Upper lobe of left lung (tissue), 6 donors: ENCODE data around the gene ZFP3. TPM values are rescaled to one million over a fixed set of nuclear protein-coding genes. Genes with fewer than 3 reads are reported as not detected.
"Not testable (repeated sequence)": the region's sequence is repeated elsewhere in the genome, so short reads cannot be mapped to it uniquely, and the experiment has no call there.

Source experiments
- ATAC-seq, 2 donors: fragments of 200-7000 bp; cut with Tn5 transposase; one replicate each; pipeline ENCODE4 v1.9.1; 2022; ENCODE audit warnings: mild to moderate bottlenecking in 2 of 2, moderate library complexity in 2 of 2; ENCODE audit not compliant: low FRiP score in 2 of 2
- DNase-seq, 2 donors: peaks; one replicate each; pipeline ENCODE4 v3.0.0-alpha.2; 2019 to 2020
- H3K27ac ChIP-seq, 4 donors: fragments of 200-600 bp; sonication (generic); one replicate each; pipeline ENCODE4 v1.5.1; 2016 to 2019
- H3K27me3 ChIP-seq, 4 donors: fragments of 200-600 bp; sonication (generic); one replicate each; pipeline ENCODE4 v1.5.1; 2017 to 2019
- H3K36me3 ChIP-seq, 4 donors: fragments of 200-600 bp; sonication (generic); one replicate each; pipeline ENCODE4 v1.5.1; 2016 to 2019
- H3K4me1 ChIP-seq, 4 donors: fragments of 200-600 bp; sonication (generic); one replicate each; pipeline ENCODE4 v1.5.1; 2018 to 2019
- H3K4me3 ChIP-seq, 4 donors: fragments of 200-600 bp; sonication (generic); one replicate each; pipeline ENCODE4 v1.5.1; 2017 to 2019; ENCODE audit warnings: mild to moderate bottlenecking in 2 of 4, moderate library complexity in 1 of 4
- H3K9me3 ChIP-seq, 4 donors: fragments of 200-600 bp; sonication (generic); one replicate each; pipeline ENCODE4 v1.5.1; 2018 to 2019
- EP300 ChIP-seq, 4 donors: sonication (generic); formaldehyde crosslinking; IDR thresholded peaks; one replicate each; pipeline ENCODE4 v1.5.1; 2017; ENCODE audit warnings: antibody characterized with exemption in 4 of 4, control low read depth in 2 of 4
- POLR2A ChIP-seq, 4 donors: fragments of 450-650 bp; IDR thresholded peaks; one replicate each; pipeline ENCODE4 v1.5.1; 2016 to 2017; ENCODE audit warnings: antibody characterized with exemption in 4 of 4, mild to moderate bottlenecking in 2 of 4
- POLR2AphosphoS5 ChIP-seq, 2 donors: sonication (generic); formaldehyde crosslinking; IDR thresholded peaks; one replicate each; pipeline ENCODE4 v1.5.1; 2017; ENCODE audit warnings: antibody characterized with exemption in 2 of 2
- WGBS, 2 donors: methylation state at CpG; one replicate each; pipeline ENCODE4 v1.1.5; 2017 to 2018; 5-methylcytosine and 5-hydroxymethylcytosine counted together
- small RNA-seq, 4 donors: library from RNA; depleted of rRNA; stranded (forward); fragments of <200 nt; gene quantifications; one replicate each; pipeline ENCODE3, GENCODE V24; 2016
- total RNA-seq, 6 donors: library from RNA; depleted of rRNA in 4 of 6; stranded (reverse); fragments of >200 nt in 4 of 6; gene quantifications; one replicate each; pipeline versions ENCODE4 v1.1.0 to v1.2.1, GENCODE V29; 2016 to 2021
- TF ChIP-seq, protein P1 (sequence below), 6 experiments: fragments of 450-650 bp in 4 of 6; fragments of 200-600 bp in 2 of 6; sonication (generic) in 2 of 6; IDR thresholded peaks; one replicate each; pipeline ENCODE4 v1.5.1; 2016 to 2019; ENCODE audit warnings: antibody characterized with exemption in 6 of 6
- donor health status: DM: no; HTN: no; CAD: no; lungs with moderate emphysema.
- donor health status: DM: no; HTN: yes; CAD: no; lungs with severe emphysema.

Gene ZFP3
- total RNA-seq, 6 donors from 2014 or later: 0.89 to 9.7 (median 5.3) TPM

GRCh38 chr17:5138616-5139457 is 60.6 kb downstream of the ZFP3 start:
- Histone ChIP-seq H3K4me1 (no peaks in the 10 kb centered on the region), H3K27me3 (no peaks in the 10 kb centered on the region), H3K36me3 (no peaks in the 10 kb centered on the region), H3K27ac (no peak overlapping the region), H3K9me3 (no peaks in the 10 kb centered on the region), H3K4me3 (no peak overlapping the region)
- 89 to 100% methylated on average over 1 to 18 of the region's 24 CpGs for WGBS, 2 donors
- TF ChIP-seq POLR2A (IDR thresholded peaks at IDR 0.05) (no peak), POLR2AphosphoS5 (IDR thresholded peaks at IDR 0.05) (no peak), EP300 (IDR thresholded peaks at IDR 0.05) (no peak)
- TF ChIP-seq, protein P1, sequence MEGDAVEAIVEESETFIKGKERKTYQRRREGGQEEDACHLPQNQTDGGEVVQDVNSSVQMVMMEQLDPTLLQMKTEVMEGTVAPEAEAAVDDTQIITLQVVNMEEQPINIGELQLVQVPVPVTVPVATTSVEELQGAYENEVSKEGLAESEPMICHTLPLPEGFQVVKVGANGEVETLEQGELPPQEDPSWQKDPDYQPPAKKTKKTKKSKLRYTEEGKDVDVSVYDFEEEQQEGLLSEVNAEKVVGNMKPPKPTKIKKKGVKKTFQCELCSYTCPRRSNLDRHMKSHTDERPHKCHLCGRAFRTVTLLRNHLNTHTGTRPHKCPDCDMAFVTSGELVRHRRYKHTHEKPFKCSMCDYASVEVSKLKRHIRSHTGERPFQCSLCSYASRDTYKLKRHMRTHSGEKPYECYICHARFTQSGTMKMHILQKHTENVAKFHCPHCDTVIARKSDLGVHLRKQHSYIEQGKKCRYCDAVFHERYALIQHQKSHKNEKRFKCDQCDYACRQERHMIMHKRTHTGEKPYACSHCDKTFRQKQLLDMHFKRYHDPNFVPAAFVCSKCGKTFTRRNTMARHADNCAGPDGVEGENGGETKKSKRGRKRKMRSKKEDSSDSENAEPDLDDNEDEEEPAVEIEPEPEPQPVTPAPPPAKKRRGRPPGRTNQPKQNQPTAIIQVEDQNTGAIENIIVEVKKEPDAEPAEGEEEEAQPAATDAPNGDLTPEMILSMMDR (IDR thresholded peaks at IDR 0.05): no peak
- DNase-seq (peak in 1 of 2 donors; percentile 72), ATAC-seq (no peak)

GRCh38 chr17:5139458-5139732 is 61.1 kb downstream of the ZFP3 start:
- no peak for TF ChIP-seq POLR2A (IDR thresholded peaks at IDR 0.05)
- TF ChIP-seq POLR2AphosphoS5 (IDR thresholded peaks at IDR 0.05): no peak
- TF ChIP-seq EP300 (IDR thresholded peaks at IDR 0.05): no peak
- TF ChIP-seq, protein P1 (IDR thresholded peaks at IDR 0.05): no peak
- no peaks in the 10 kb centered on the region for H3K36me3 ChIP-seq
- no peak overlapping the region for H3K4me3 ChIP-seq
- H3K9me3 ChIP-seq: no peaks in the 10 kb centered on the region
- H3K4me1 ChIP-seq: no peaks in the 10 kb centered on the region
- 85 to 93% methylated on average over 3 to 5 of the region's 5 CpGs for WGBS, 2 donors
- H3K27me3 ChIP-seq: no peaks in the 10 kb centered on the region
- no peak overlapping the region for H3K27ac ChIP-seq
- ATAC-seq (no peak), DNase-seq (no peak)

- not testable (repeated sequence) for H3K4me1 ChIP-seq, H3K27ac ChIP-seq, ATAC-seq, H3K27me3 ChIP-seq, H3K9me3 ChIP-seq, H3K4me3 ChIP-seq, H3K36me3 ChIP-seq
- peak in 1 of 2 donors; percentile 65 for DNase-seq
- 82 to 93% methylated on average over 4 to 13 of the region's 18 CpGs for WGBS, 2 donors
Measured at GRCh38 chr17:5142877-5143276, 64.6 kb downstream of the ZFP3 start.

Small RNAs within 50 kb of the gene (small RNA-seq; reads per million reads assigned to genes)
- gene AC012146.4: 0 reads per million in 4 donors

Other genes with a start within 250 kb of the ZFP3 start
- 100 to 1,000 TPM in 4 of 6 donors, 10 to 100 TPM in 2; 52.3 to 311 (median 136) TPM for gene MINK1, start 245.1 kb upstream of the ZFP3 start, total RNA-seq
- gene C17orf107, start 178.9 kb upstream of the ZFP3 start, total RNA-seq: 1 to 10 TPM; 2.6 to 6.3 (median 3.4) TPM
- 1 to 10 TPM in 3 of 6 donors, under 1 TPM in 1, not detected in 2; 0.61 to 1.7 (median 1.2) TPM for gene CHRNE, start 175.4 kb upstream of the ZFP3 start, total RNA-seq
- 1 to 10 TPM in 1 of 6 donors, under 1 TPM in 4, not detected in 1; 0.23 to 1.4 (median 0.59) TPM for gene GP1BA, start 146.2 kb upstream of the ZFP3 start, total RNA-seq
- 10 to 100 TPM; 37.5 to 69.2 (median 47.9) TPM for gene SLC25A11, start 138.4 kb upstream of the ZFP3 start, total RNA-seq
- gene RNF167, start 138.2 kb upstream of the ZFP3 start, total RNA-seq: 100 to 1,000 TPM in 2 of 6 donors, 10 to 100 TPM in 4; 41.9 to 130 (median 72.9) TPM
- gene PFN1, start 129.9 kb upstream of the ZFP3 start, total RNA-seq: 100 to 1,000 TPM; 403 to 814 (median 641) TPM
- gene ENO3, start 127.3 kb upstream of the ZFP3 start, total RNA-seq: 10 to 100 TPM in 3 of 6 donors, 1 to 10 TPM in 3; 4.3 to 49.2 (median 10.6) TPM
- 10 to 100 TPM; 48.2 to 66.4 (median 63.8) TPM for gene SPAG7, start 110.7 kb upstream of the ZFP3 start, total RNA-seq
- 100 to 1,000 TPM in 2 of 6 donors, 10 to 100 TPM in 4; 27.1 to 162 (median 50.8) TPM for gene CAMTA2, start 90.8 kb upstream of the ZFP3 start, total RNA-seq
- gene INCA1, start 80.9 kb upstream of the ZFP3 start, total RNA-seq: 10 to 100 TPM in 1 of 6 donors, 1 to 10 TPM in 5; 1.4 to 32.5 (median 3.1) TPM
- 100 to 1,000 TPM; 130 to 270 (median 206) TPM for gene KIF1C, start 80.5 kb upstream of the ZFP3 start, total RNA-seq
- 1 to 10 TPM in 2 of 6 donors, under 1 TPM in 4; 0.15 to 4.0 (median 0.82) TPM for gene SLC52A1, start 43.0 kb upstream of the ZFP3 start, total RNA-seq
- 10 to 100 TPM in 2 of 6 donors, 1 to 10 TPM in 4; 5.5 to 27.2 (median 9.4) TPM for gene ZNF232, start 33.4 kb downstream of the ZFP3 start, total RNA-seq
- 1 to 10 TPM in 1 of 6 donors, under 1 TPM in 4, not detected in 1; 0.15 to 8.4 (median 0.29) TPM for gene USP6, start 37.6 kb downstream of the ZFP3 start, total RNA-seq
- 10 to 100 TPM in 3 of 6 donors, 1 to 10 TPM in 3; 4.9 to 29.3 (median 10.4) TPM for gene ZNF594, start 113.4 kb downstream of the ZFP3 start, total RNA-seq
- gene SCIMP, start 156.4 kb downstream of the ZFP3 start, total RNA-seq: 10 to 100 TPM in 3 of 6 donors, 1 to 10 TPM in 3; 6.3 to 30.6 (median 10.7) TPM
- gene RABEP1, start 203.8 kb downstream of the ZFP3 start, total RNA-seq: 10 to 100 TPM; 36.1 to 81.7 (median 39.6) TPM